Loucy (cell line): ENCODE results near the gene FYB2.

Experiments
- H2AFZ ChIP-seq: fragments of 200-600 bp; sonication (generic); 2 replicates; pipeline ENCODE4 v1.6.0; 2016; ENCODE audit warnings: antibody characterized with exemption, mild to moderate bottlenecking, low read length, moderate library complexity
- H3F3A ChIP-seq: fragments of 200-600 bp; 2 replicates; pipeline ENCODE4 v1.6.0; 2016; ENCODE audit warnings: antibody characterized with exemption, low read depth, mild to moderate bottlenecking
- H3K27me3 ChIP-seq: fragments of 200-600 bp; sonication (generic); 2 replicates; pipeline ENCODE4 v1.6.1; 2014; ENCODE audit warnings: low read length, mild to moderate bottlenecking; ENCODE audit not compliant: insufficient read depth, poor library complexity, severe bottlenecking
- H3K36me3 ChIP-seq: fragments of 200-600 bp; sonication (generic); 2 replicates; pipeline ENCODE4 v1.6.1; 2016; ENCODE audit warnings: low read length; ENCODE audit not compliant: insufficient read depth
- H3K4me1 ChIP-seq: fragments of 200-600 bp; sonication (generic); 2 replicates; pipeline ENCODE4 v1.5.1; 2014; ENCODE audit warnings: low read length, mild to moderate bottlenecking; ENCODE audit not compliant: insufficient read depth, poor library complexity, severe bottlenecking
- H3K4me2 ChIP-seq: fragments of 200-600 bp; sonication (generic); 2 replicates; pipeline ENCODE4 v1.6.0; 2014; ENCODE audit warnings: antibody characterized with exemption, low read length, low read depth, mild to moderate bottlenecking; ENCODE audit not compliant: poor library complexity, severe bottlenecking
- H3K4me3 ChIP-seq: fragments of 200-600 bp; sonication (generic); 2 replicates; pipeline ENCODE4 v1.5.1; 2014; ENCODE audit warnings: low read length, mild to moderate bottlenecking, mixed read lengths; ENCODE audit not compliant: poor library complexity, severe bottlenecking
- H3K79me2 ChIP-seq: fragments of 200-600 bp; sonication (generic); 2 replicates; pipeline ENCODE4 v1.6.1; 2014; ENCODE audit warnings: low read length; ENCODE audit not compliant: insufficient read depth
- H3K9ac ChIP-seq: fragments of 200-600 bp; sonication (generic); 2 replicates; pipeline ENCODE4 v1.6.0; 2014; ENCODE audit warnings: mild to moderate bottlenecking, low read depth, low read length, moderate library complexity; ENCODE audit not compliant: poor library complexity, severe bottlenecking
- H3K9me2 ChIP-seq: fragments of 200-600 bp; sonication (generic); replicated peaks from 2 replicates; pipeline ENCODE4 v1.6.1; 2016; ENCODE audit warnings: low read depth, low read length, mixed read lengths
- H3K9me3 ChIP-seq: fragments of 200-600 bp; sonication (generic); 2 replicates; pipeline ENCODE4 v1.6.1; 2014; ENCODE audit warnings: mild to moderate bottlenecking, antibody characterized with exemption, low read length, low read depth; ENCODE audit not compliant: insufficient read depth
- H4K20me1 ChIP-seq: fragments of 200-600 bp; sonication (generic); 2 replicates; pipeline ENCODE4 v1.6.0; 2014; ENCODE audit warnings: antibody characterized with exemption, low read length, mild to moderate bottlenecking; ENCODE audit not compliant: insufficient read depth, poor library complexity, severe bottlenecking
- EZH2phosphoT487 ChIP-seq: fragments of 200-600 bp; IDR thresholded peaks from 2 replicates; pipeline ENCODE4 v1.6.1; 2018; ENCODE audit warnings: antibody characterized with exemption, mild to moderate bottlenecking, moderate library complexity, borderline replicate concordance
- TF ChIP-seq, protein P1 (sequence below): fragments of 200-600 bp; sonication (generic); conservative IDR thresholded peaks from 2 replicates; pipeline ENCODE4 v1.5.1; 2014; ENCODE audit warnings: mild to moderate bottlenecking, antibody characterized with exemption, low read length

FYB2 gene

GRCh38 chr1:56850411-56850810 is 31.2 kb upstream of the FYB2 start:
- H3K27me3 ChIP-seq = no peaks in the 10 kb centered on the region

DNA sequence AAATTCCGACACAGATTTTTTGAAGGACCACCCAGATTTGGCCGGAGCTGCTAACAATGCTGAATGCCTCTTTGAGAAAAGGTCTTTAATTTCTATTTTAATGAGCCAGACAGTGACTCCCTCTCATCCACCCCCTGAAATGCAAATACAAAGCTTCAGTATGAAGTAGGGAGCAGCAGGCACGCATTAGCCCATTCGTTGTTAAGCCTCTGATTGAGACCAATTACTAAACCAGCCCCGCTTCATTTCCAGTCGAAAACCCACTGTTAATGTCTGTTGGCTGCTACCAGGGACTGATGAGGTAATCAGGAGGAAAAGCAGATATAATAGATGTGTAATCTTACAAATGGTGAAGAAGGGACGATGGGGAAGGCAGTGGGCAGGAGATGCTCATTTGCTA is 30.5 kb upstream of the FYB2 start:
- no peaks in the 10 kb centered on the region for H3F3A ChIP-seq
- no peaks in the 10 kb centered on the region for H3K36me3 ChIP-seq
- H2AFZ ChIP-seq = no peak overlapping the region
- no peaks in the 10 kb centered on the region for H3K27me3 ChIP-seq
- H3K4me1 ChIP-seq = no peaks in the 10 kb centered on the region
- no peaks in the 10 kb centered on the region for H3K9me3 ChIP-seq
- no peak overlapping the region for H3K4me3 ChIP-seq
- H3K9ac ChIP-seq = no peak overlapping the region
- no peak overlapping the region for H3K4me2 ChIP-seq
- no peaks in the 10 kb centered on the region for H3K9me2 ChIP-seq
- no peaks in the 10 kb centered on the region for H3K79me2 ChIP-seq
- TF ChIP-seq, protein P1, sequence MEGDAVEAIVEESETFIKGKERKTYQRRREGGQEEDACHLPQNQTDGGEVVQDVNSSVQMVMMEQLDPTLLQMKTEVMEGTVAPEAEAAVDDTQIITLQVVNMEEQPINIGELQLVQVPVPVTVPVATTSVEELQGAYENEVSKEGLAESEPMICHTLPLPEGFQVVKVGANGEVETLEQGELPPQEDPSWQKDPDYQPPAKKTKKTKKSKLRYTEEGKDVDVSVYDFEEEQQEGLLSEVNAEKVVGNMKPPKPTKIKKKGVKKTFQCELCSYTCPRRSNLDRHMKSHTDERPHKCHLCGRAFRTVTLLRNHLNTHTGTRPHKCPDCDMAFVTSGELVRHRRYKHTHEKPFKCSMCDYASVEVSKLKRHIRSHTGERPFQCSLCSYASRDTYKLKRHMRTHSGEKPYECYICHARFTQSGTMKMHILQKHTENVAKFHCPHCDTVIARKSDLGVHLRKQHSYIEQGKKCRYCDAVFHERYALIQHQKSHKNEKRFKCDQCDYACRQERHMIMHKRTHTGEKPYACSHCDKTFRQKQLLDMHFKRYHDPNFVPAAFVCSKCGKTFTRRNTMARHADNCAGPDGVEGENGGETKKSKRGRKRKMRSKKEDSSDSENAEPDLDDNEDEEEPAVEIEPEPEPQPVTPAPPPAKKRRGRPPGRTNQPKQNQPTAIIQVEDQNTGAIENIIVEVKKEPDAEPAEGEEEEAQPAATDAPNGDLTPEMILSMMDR = no peak
- TF ChIP-seq EZH2phosphoT487 = no peak
- no peaks in the 10 kb centered on the region for H4K20me1 ChIP-seq

More at GRCh38 chr1:56850411-56850810, 31.2 kb upstream of the FYB2 start:
- TF ChIP-seq EZH2phosphoT487 = no peak
- TF ChIP-seq, protein P1 = no peak
- Histone ChIP-seq H3K9me3 (no peaks in the 10 kb centered on the region), H3K4me3 (no peak overlapping the region), H3K79me2 (no peaks in the 10 kb centered on the region), H2AFZ (no peak overlapping the region), H3F3A (no peaks in the 10 kb centered on the region), H3K4me2 (no peak overlapping the region), H3K4me1 (no peaks in the 10 kb centered on the region), H3K9me2 (no peaks in the 10 kb centered on the region), H4K20me1 (no peaks in the 10 kb centered on the region), H3K36me3 (no peaks in the 10 kb centered on the region), H3K9ac (no peak overlapping the region)

DNA sequence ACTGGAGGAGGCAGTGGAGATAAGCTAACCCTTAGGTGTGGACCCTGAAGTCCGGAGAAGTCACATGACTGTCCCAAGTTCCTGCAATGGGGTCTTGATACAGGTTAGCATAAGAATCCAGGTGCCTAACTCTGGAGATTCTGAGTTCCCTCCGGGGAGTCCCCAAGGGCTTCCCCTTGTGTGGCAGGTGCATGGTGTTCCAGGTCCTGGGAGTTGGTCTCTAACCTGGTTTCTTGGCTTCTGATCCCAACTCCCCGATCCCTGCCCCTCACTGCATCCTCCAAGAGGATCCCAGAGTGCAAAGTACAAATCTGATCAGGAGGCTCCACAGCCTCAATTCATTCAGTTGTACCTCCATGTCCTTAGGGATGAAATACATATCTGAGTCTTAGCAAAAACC is 26.1 kb upstream of the FYB2 start:
- H2AFZ ChIP-seq = no peak overlapping the region
- H3K9me3 ChIP-seq = no peaks in the 10 kb centered on the region
- no peaks in the 10 kb centered on the region for H3K9me2 ChIP-seq
- H3K79me2 ChIP-seq = no peaks in the 10 kb centered on the region
- H3K27me3 ChIP-seq = no peaks in the 10 kb centered on the region
- H3K4me1 ChIP-seq = no peaks in the 10 kb centered on the region
- H3K9ac ChIP-seq = no peak overlapping the region
- no peak overlapping the region for H3K4me2 ChIP-seq
- H3K4me3 ChIP-seq = no peak overlapping the region
- no peak for TF ChIP-seq EZH2phosphoT487
- TF ChIP-seq, protein P1 = no peak
- H3F3A ChIP-seq = no peaks in the 10 kb centered on the region
- no peaks in the 10 kb centered on the region for H3K36me3 ChIP-seq
- H4K20me1 ChIP-seq = no peaks in the 10 kb centered on the region
